HEK293 (cell line): ENCODE data around the gene DHX40.

Experiments
- GFI1B ChIP-seq: fragments of 450-650 bp; formaldehyde crosslinking; IDR thresholded peaks from 2 replicates; pipeline ENCODE4 v1.5.1; 2016; ENCODE audit warnings: missing biosample characterization, missing genetic modification characterization
- GLIS1 ChIP-seq: fragments of 450-650 bp; formaldehyde crosslinking; IDR thresholded peaks from 2 replicates; pipeline ENCODE4 v1.5.1; 2016; ENCODE audit warnings: missing biosample characterization, missing genetic modification characterization
- GLIS2 ChIP-seq: fragments of 450-650 bp; formaldehyde crosslinking; IDR thresholded peaks from 2 replicates; pipeline ENCODE4 v1.5.1; 2016; ENCODE audit warnings: missing biosample characterization, missing genetic modification characterization
- HIC1 ChIP-seq: fragments of 450-650 bp; formaldehyde crosslinking; IDR thresholded peaks from 2 replicates; pipeline ENCODE4 v1.5.1; 2016; ENCODE audit warnings: missing biosample characterization, missing genetic modification characterization
- HOXA7 ChIP-seq: sonication (generic); formaldehyde crosslinking; IDR thresholded peaks from 2 replicates; pipeline ENCODE4 v1.8.1; 2022; ENCODE audit warnings: missing genetic modification reagents, borderline replicate concordance
- KLF17 ChIP-seq: fragments of 450-650 bp; formaldehyde crosslinking; IDR thresholded peaks from 2 replicates; pipeline ENCODE4 v1.5.1; 2016; ENCODE audit warnings: missing biosample characterization, missing genetic modification characterization
- KLF7 ChIP-seq: fragments of 450-650 bp; formaldehyde crosslinking; IDR thresholded peaks from 2 replicates; pipeline ENCODE4 v1.5.1; 2016; ENCODE audit warnings: missing biosample characterization, missing genetic modification characterization, borderline replicate concordance
- KLF9 ChIP-seq: fragments of 450-650 bp; formaldehyde crosslinking; IDR thresholded peaks from 2 replicates; pipeline ENCODE4 v1.5.1; 2016; ENCODE audit warnings: missing biosample characterization, missing genetic modification characterization, low read depth
- PBX3 ChIP-seq: sonication (generic); formaldehyde crosslinking; IDR thresholded peaks from 2 replicates; pipeline ENCODE4 v1.8.1; 2022; ENCODE audit warnings: mild to moderate bottlenecking, moderate library complexity, missing genetic modification reagents
- SETDB1 ChIP-seq: IDR thresholded peaks from one replicate; pipeline ENCODE4 v1.6.1; 2017; ENCODE audit warnings: mild to moderate bottlenecking, low read length, moderate library complexity, mixed read lengths; ENCODE audit not compliant: insufficient read length
- ZBTB49 ChIP-seq: fragments of 450-650 bp; formaldehyde crosslinking; IDR thresholded peaks from 2 replicates; pipeline ENCODE4 v1.5.1; 2016; ENCODE audit warnings: missing biosample characterization, missing genetic modification characterization, low read depth
- ZBTB7A ChIP-seq: fragments of 450-650 bp; formaldehyde crosslinking; IDR thresholded peaks from 2 replicates; pipeline ENCODE4 v1.5.1; 2016; ENCODE audit warnings: low read depth, missing biosample characterization, missing genetic modification characterization
- ZFP37 ChIP-seq: fragments of 450-650 bp; formaldehyde crosslinking; IDR thresholded peaks from 2 replicates; pipeline ENCODE4 v1.5.1; 2016; ENCODE audit warnings: missing biosample characterization, missing genetic modification characterization
- ZNF112 ChIP-seq: fragments of 450-650 bp; formaldehyde crosslinking; IDR thresholded peaks from 2 replicates; pipeline ENCODE4 v1.5.0; 2017; ENCODE audit warnings: missing biosample characterization, missing genetic modification characterization
- ZNF132 ChIP-seq: fragments of 450-650 bp; formaldehyde crosslinking; IDR thresholded peaks from 2 replicates; pipeline ENCODE4 v1.5.1; 2017; ENCODE audit warnings: missing biosample characterization, missing genetic modification characterization, borderline replicate concordance
- ZNF133 ChIP-seq: fragments of 450-650 bp; formaldehyde crosslinking; IDR thresholded peaks from 2 replicates; pipeline ENCODE4 v1.5.1; 2016; ENCODE audit warnings: missing biosample characterization, missing genetic modification characterization
- ZNF138 ChIP-seq: fragments of 450-650 bp; formaldehyde crosslinking; IDR thresholded peaks from 2 replicates; pipeline ENCODE4 v1.5.1; 2016; ENCODE audit warnings: missing biosample characterization, missing genetic modification characterization, borderline replicate concordance
- ZNF169 ChIP-seq: fragments of 450-650 bp; formaldehyde crosslinking; IDR thresholded peaks from 2 replicates; pipeline ENCODE4 v1.5.1; 2016; ENCODE audit warnings: missing biosample characterization, missing genetic modification characterization
- ZNF174 ChIP-seq: fragments of 450-650 bp; formaldehyde crosslinking; IDR thresholded peaks from 2 replicates; pipeline ENCODE4 v1.5.0; 2017; ENCODE audit warnings: missing biosample characterization, mild to moderate bottlenecking, missing genetic modification characterization
- ZNF211 ChIP-seq: fragments of 450-650 bp; formaldehyde crosslinking; IDR thresholded peaks from 2 replicates; pipeline ENCODE4 v1.5.1; 2016; ENCODE audit warnings: low read depth, missing biosample characterization, missing genetic modification characterization
- ZNF266 ChIP-seq: fragments of 450-650 bp; formaldehyde crosslinking; IDR thresholded peaks from 2 replicates; pipeline ENCODE4 v1.5.1; 2016; ENCODE audit warnings: missing biosample characterization, missing genetic modification characterization, low read depth
- ZNF311 ChIP-seq: fragments of 450-650 bp; formaldehyde crosslinking; IDR thresholded peaks from 2 replicates; pipeline ENCODE4 v1.5.1; 2017; ENCODE audit warnings: missing biosample characterization, missing genetic modification characterization, borderline replicate concordance
- ZNF660 ChIP-seq: fragments of 450-650 bp; IDR thresholded peaks from 2 replicates; pipeline ENCODE4 v1.5.1; 2018; ENCODE audit warnings: missing biosample characterization, mild to moderate bottlenecking, missing genetic modification characterization
- ZNF704 ChIP-seq: fragments of 450-650 bp; formaldehyde crosslinking; IDR thresholded peaks from 2 replicates; pipeline ENCODE4 v1.5.1; 2016; ENCODE audit warnings: missing biosample characterization, missing genetic modification characterization
- ZNF791 ChIP-seq: fragments of 450-650 bp; formaldehyde crosslinking; IDR thresholded peaks from 2 replicates; pipeline ENCODE4 v1.5.1; 2016; ENCODE audit warnings: missing biosample characterization, missing genetic modification characterization
- ZNF837 ChIP-seq: fragments of 450-650 bp; formaldehyde crosslinking; IDR thresholded peaks from 2 replicates; pipeline ENCODE4 v1.5.1; 2016; ENCODE audit warnings: missing biosample characterization, missing genetic modification characterization
- ZNF843 ChIP-seq: fragments of 450-650 bp; formaldehyde crosslinking; IDR thresholded peaks from 2 replicates; pipeline ENCODE4 v1.5.1; 2016; ENCODE audit warnings: missing biosample characterization, missing genetic modification characterization
- ZSCAN4 ChIP-seq: fragments of 450-650 bp; formaldehyde crosslinking; IDR thresholded peaks from 2 replicates; pipeline ENCODE4 v1.5.1; 2017; ENCODE audit warnings: missing biosample characterization, missing genetic modification characterization
- ZSCAN5A ChIP-seq: fragments of 450-650 bp; formaldehyde crosslinking; IDR thresholded peaks from 2 replicates; pipeline ENCODE4 v1.5.1; 2016; ENCODE audit warnings: missing biosample characterization, missing genetic modification characterization

DHX40 gene

GRCh38 chr17:59619298-59620063, 54.1 kb downstream of the DHX40 start, which contains the start of gene CLTC (continued):
- TF ChIP-seq ZBTB49 (no peak), ZNF843 (peak; percentile 88), ZNF791 (tag by site-specific recombination) (no peak), ZNF174 (tag by site-specific recombination) (no peak), GFI1B (tag by site-specific recombination) (peak; percentile 33; the same call in 1 of the 2 replicates), KLF7 (tag by site-specific recombination) (peak; percentile 100), ZNF704 (tag by site-specific recombination) (no peak), ZSCAN5A (tag by site-specific recombination) (peak; percentile 95), ZNF837 (no peak), SETDB1 (peak; percentile 33), HIC1 (tag by site-specific recombination) (peak; percentile 84), ZBTB7A (tag by site-specific recombination) (peak; percentile 97), HOXA7 (CRISPR knock-in tag) (no peak), KLF17 (tag by site-specific recombination) (peak; percentile 99), GLIS1 (peak; percentile 69; the same call in 1 of the 2 replicates), ZNF112 (tag by site-specific recombination) (no peak), ZSCAN4 (tag by site-specific recombination) (peak; percentile 78; the same call in 1 of the 2 replicates), ZNF169 (tag by site-specific recombination) (no peak), ZNF138 (tag by site-specific recombination) (no peak), PBX3 (CRISPR knock-in tag) (0 out of 2 replicates have a peak, but pooled peaks have one; percentile 39), ZNF311 (tag by site-specific recombination) (no peak), KLF9 (tag by site-specific recombination) (peak; percentile 70; the same call in 1 of the 2 replicates), ZNF211 (tag by site-specific recombination) (no peak), ZFP37 (tag by site-specific recombination) (peak; percentile 55; the same call in 1 of the 2 replicates), ZNF132 (no peak), GLIS2 (tag by site-specific recombination) (peak; percentile 93), ZNF133 (tag by site-specific recombination) (peak; percentile 30; the same call in 1 of the 2 replicates), ZNF660 (tag by site-specific recombination) (peak; percentile 95), ZNF266 (tag by site-specific recombination) (no peak)
